NCI-H774 (cell line): ENCODE results near the gene CCDC184.

Experiments
- DNase-seq: peaks from one replicate; lab custom pipeline; 2025; lab: John Stamatoyannopoulos, UW

CCDC184 gene

GRCh38 chr12:48179466-48179865 is 4.0 kb upstream of the CCDC184 start:
- no peak for DNase-seq

- no peak for DNase-seq
These were observed 3.0 kb upstream of the CCDC184 start for GRCh38 chr12:48180424-48180823.

GRCh38 chr12:48180857-48181495 is 2.5 kb upstream of the CCDC184 start:
- no peak for DNase-seq

GRCh38 chr12:48182631-48183030 is 813 bp upstream of the CCDC184 start:
- DNase-seq, result no peak

GRCh38 chr12:48183876-48184548 is 568 bp downstream of the CCDC184 start:
- no peak for DNase-seq

GRCh38 chr12:48184549-48184922 is 1.1 kb downstream of the CCDC184 start:
- no peak for DNase-seq

- no peak for DNase-seq
These were observed 1.9 kb downstream of the CCDC184 start for GRCh38 chr12:48185181-48185919.

- DNase-seq, result no peak
These were observed 4.7 kb downstream of the CCDC184 start for GRCh38 chr12:48187916-48188695.

GRCh38 chr12:48189331-48190125 is 6.1 kb downstream of the CCDC184 start:
- peak; percentile 56 for DNase-seq

GRCh38 chr12:48191096-48191495 is 7.7 kb downstream of the CCDC184 start:
- no peak for DNase-seq

GRCh38 chr12:48192861-48193260 is 9.4 kb downstream of the CCDC184 start:
- no peak for DNase-seq

GRCh38 chr12:48193623-48194022 is 10.2 kb downstream of the CCDC184 start:
- DNase-seq, result no peak

GRCh38 chr12:48194799-48195201 is 11.4 kb downstream of the CCDC184 start:
- no peak for DNase-seq

GRCh38 chr12:48197549-48197970 is 14.1 kb downstream of the CCDC184 start:
- peak; percentile 74 for DNase-seq

- peak; percentile 99 for DNase-seq
These were observed 14.7 kb downstream of the CCDC184 start for GRCh38 chr12:48197971-48198671.

GRCh38 chr12:48198672-48198971 is 15.2 kb downstream of the CCDC184 start:
- no peak for DNase-seq

GRCh38 chr12:48198985-48199384 is 15.5 kb downstream of the CCDC184 start:
- DNase-seq, result no peak

- DNase-seq, result no peak
These were observed 16.4 kb downstream of the CCDC184 start for GRCh38 chr12:48199774-48200221.

- no peak for DNase-seq
These were observed 17.6 kb downstream of the CCDC184 start for GRCh38 chr12:48201091-48201490.

- DNase-seq, result no peak
These were observed 18.1 kb downstream of the CCDC184 start for GRCh38 chr12:48201516-48201915.

GRCh38 chr12:48202766-48203165 is 19.3 kb downstream of the CCDC184 start:
- DNase-seq, result no peak
